Peyer's patch (tissue), 4 donors: ENCODE data around the gene CHST11.

ENCODE experiments used
- POLR2A ChIP-seq, 2 donors: fragments of 450-650 bp; IDR thresholded peaks; one replicate each; pipeline ENCODE4 v1.5.1; 2017; ENCODE audit warnings: antibody characterized with exemption in 2 of 2, mild to moderate bottlenecking in 2 of 2, moderate library complexity in 2 of 2
- TF ChIP-seq, protein P1 (sequence below), 6 experiments: fragments of 450-650 bp in 4 of 6; fragments of 200-600 bp in 2 of 6; sonication (generic) in 1 of 6; IDR thresholded peaks; one replicate each; pipeline ENCODE4 v1.5.1; 2017 to 2019; ENCODE audit warnings: antibody characterized with exemption in 6 of 6, mild to moderate bottlenecking in 3 of 6, moderate library complexity in 1 of 6

DNA sequence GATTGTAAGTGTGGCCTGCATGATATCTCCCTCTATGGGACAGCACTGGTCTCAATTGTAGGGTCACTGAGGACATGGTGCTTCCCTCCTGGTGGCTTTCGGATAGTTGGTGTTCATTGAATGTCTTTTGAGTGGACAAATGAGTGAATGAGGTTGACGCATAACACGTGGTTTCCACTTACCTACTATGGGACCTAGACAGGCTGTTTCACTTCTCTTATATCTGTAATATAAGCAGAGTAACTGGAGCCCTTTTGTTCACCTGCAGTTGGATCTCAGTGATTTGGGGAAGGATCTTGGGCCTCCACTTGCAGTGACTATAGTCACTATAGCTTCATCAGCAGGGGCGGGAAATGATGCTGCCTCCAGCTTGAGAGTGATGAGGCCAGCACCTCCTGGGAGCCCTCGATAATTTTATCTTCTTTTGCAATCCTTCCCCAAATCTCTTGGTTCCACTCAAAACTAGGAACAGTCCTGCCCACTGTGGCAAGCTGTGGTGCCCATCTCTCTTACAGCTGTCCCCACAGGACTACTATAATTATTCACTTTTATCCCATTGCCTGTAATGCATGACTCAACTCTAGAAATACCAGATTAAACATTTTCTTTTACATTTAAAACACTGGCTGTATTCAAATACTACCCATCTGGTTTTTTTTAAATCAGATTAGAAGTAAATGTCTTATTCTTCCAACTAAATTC, 242.9 kb downstream of the CHST11 start:
- TF ChIP-seq, protein P1, sequence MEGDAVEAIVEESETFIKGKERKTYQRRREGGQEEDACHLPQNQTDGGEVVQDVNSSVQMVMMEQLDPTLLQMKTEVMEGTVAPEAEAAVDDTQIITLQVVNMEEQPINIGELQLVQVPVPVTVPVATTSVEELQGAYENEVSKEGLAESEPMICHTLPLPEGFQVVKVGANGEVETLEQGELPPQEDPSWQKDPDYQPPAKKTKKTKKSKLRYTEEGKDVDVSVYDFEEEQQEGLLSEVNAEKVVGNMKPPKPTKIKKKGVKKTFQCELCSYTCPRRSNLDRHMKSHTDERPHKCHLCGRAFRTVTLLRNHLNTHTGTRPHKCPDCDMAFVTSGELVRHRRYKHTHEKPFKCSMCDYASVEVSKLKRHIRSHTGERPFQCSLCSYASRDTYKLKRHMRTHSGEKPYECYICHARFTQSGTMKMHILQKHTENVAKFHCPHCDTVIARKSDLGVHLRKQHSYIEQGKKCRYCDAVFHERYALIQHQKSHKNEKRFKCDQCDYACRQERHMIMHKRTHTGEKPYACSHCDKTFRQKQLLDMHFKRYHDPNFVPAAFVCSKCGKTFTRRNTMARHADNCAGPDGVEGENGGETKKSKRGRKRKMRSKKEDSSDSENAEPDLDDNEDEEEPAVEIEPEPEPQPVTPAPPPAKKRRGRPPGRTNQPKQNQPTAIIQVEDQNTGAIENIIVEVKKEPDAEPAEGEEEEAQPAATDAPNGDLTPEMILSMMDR (IDR thresholded peaks at IDR 0.05): no peak
- no peak for TF ChIP-seq POLR2A (IDR thresholded peaks at IDR 0.05)
